Measurements from ENCODE around the gene CMTM8.

CMTM8 gene

DNA sequence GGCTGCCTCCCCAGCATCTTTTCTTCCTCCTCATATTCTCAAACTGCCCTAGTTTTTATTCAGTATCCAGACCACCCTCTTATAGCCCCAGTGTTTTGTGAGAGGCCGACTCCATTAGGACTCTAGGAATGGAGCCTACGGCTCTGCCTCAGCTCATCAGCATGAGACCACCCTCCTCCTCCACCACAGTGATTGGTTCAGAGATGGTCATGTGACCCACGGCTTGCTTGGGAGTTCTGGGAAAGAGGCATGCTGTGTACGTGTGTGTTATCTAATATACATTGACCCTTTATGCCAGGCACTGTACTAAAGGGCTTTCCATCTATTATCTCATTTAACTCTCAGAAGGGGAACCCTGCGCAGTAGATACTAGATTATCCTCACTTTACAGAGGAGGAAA, 135.4 kb downstream of the CMTM8 start:
- TF ChIP-seq REST (IDR thresholded peaks at IDR 0.05; ENCODE audit: insufficient read depth in 1 of 2, low read depth in 2 of 2, low read length in 2 of 2) (no peak), FOXP2 (optimal IDR thresholded peaks at IDR 0.05; ENCODE audit: borderline replicate concordance, extremely low read depth, extremely low read length, insufficient read depth) (no peak), SIN3A (IDR thresholded peaks at IDR 0.05; ENCODE audit: borderline replicate concordance, insufficient read depth, low read length) (no peak), POLR2AphosphoS5 (IDR thresholded peaks at IDR 0.05; ENCODE audit: low read depth, low read length) (no peak), TAF1 (IDR thresholded peaks at IDR 0.05; ENCODE audit: borderline replicate concordance, insufficient read depth, low read length) (no peak)

- TF ChIP-seq REST (IDR thresholded peaks at IDR 0.05; ENCODE audit: insufficient read depth in 1 of 2, low read depth in 2 of 2, low read length in 2 of 2) (no peak), POLR2AphosphoS5 (IDR thresholded peaks at IDR 0.05; ENCODE audit: low read depth, low read length) (no peak), SIN3A (IDR thresholded peaks at IDR 0.05; ENCODE audit: borderline replicate concordance, insufficient read depth, low read length) (no peak), TAF1 (IDR thresholded peaks at IDR 0.05; ENCODE audit: borderline replicate concordance, insufficient read depth, low read length) (no peak), FOXP2 (optimal IDR thresholded peaks at IDR 0.05; ENCODE audit: borderline replicate concordance, extremely low read depth, extremely low read length, insufficient read depth) (no peak)
Observed at GRCh38 chr3:32374788-32375595, 136.5 kb downstream of the CMTM8 start.

DNA sequence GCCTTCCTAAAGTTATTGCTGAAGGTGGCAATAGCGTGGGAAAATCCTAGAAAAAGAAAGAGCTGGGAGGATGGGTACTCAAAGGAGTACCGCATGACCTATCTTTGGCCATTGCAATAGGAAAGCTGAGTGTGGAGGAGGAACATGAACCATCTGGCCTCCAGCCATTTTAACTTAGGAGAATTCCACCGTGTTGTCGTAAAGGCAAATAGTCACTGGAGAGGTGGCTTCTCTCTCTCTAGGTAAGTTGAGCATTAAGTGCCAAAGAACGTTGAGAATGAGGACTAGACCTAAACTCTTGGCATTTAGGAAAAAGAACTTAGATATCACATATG, 137.1 kb downstream of the CMTM8 start:
- no peak for TF ChIP-seq POLR2AphosphoS5 (IDR thresholded peaks at IDR 0.05; ENCODE audit: low read depth, low read length)
- no peak for TF ChIP-seq SIN3A (IDR thresholded peaks at IDR 0.05; ENCODE audit: borderline replicate concordance, insufficient read depth, low read length)
- TF ChIP-seq FOXP2 (optimal IDR thresholded peaks at IDR 0.05; ENCODE audit: borderline replicate concordance, extremely low read depth, extremely low read length, insufficient read depth) = no peak
- no peak for TF ChIP-seq REST (IDR thresholded peaks at IDR 0.05; ENCODE audit: insufficient read depth in 1 of 2, low read depth in 2 of 2, low read length in 2 of 2)
- no peak for TF ChIP-seq TAF1 (IDR thresholded peaks at IDR 0.05; ENCODE audit: borderline replicate concordance, insufficient read depth, low read length)

DNA sequence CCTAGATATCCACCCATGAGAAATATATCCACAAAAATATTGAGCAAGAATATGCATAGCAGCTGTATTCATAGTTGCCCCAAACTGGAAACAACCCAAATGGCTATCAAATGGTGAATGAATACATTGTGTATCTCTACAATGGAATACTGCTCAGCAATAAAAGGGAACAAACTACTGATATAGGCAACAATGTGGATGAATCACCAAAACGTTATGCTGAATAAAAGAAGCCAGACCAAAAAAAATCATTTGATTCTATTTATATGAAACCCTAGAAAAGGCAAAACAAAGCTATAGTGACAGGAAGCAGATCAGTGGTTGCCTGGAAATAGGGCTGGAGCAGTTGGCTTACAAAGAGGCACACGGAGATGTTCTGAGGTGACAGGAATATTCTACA, 137.6 kb downstream of the CMTM8 start:
- TF ChIP-seq REST (IDR thresholded peaks at IDR 0.05; ENCODE audit: insufficient read depth in 1 of 2, low read depth in 2 of 2, low read length in 2 of 2) = no peak
- TF ChIP-seq SIN3A (IDR thresholded peaks at IDR 0.05; ENCODE audit: borderline replicate concordance, insufficient read depth, low read length) = no peak
- TF ChIP-seq FOXP2 (optimal IDR thresholded peaks at IDR 0.05; ENCODE audit: borderline replicate concordance, extremely low read depth, extremely low read length, insufficient read depth) = no peak
- TF ChIP-seq TAF1 (IDR thresholded peaks at IDR 0.05; ENCODE audit: borderline replicate concordance, insufficient read depth, low read length) = no peak
- no peak for TF ChIP-seq POLR2AphosphoS5 (IDR thresholded peaks at IDR 0.05; ENCODE audit: low read depth, low read length)
